Upper lobe of left lung (tissue), 4 donors: ENCODE data around the gene EDN2.

Experiments
- EP300 ChIP-seq, 4 donors: sonication (generic); formaldehyde crosslinking; IDR thresholded peaks; one replicate each; pipeline ENCODE4 v1.5.1; 2017; ENCODE audit warnings: antibody characterized with exemption in 4 of 4, control low read depth in 2 of 4
- TF ChIP-seq, protein P1 (sequence below), 6 experiments: fragments of 450-650 bp in 4 of 6; fragments of 200-600 bp in 2 of 6; sonication (generic) in 2 of 6; IDR thresholded peaks; one replicate each; pipeline ENCODE4 v1.5.1; 2016 to 2019; ENCODE audit warnings: antibody characterized with exemption in 6 of 6

DNA sequence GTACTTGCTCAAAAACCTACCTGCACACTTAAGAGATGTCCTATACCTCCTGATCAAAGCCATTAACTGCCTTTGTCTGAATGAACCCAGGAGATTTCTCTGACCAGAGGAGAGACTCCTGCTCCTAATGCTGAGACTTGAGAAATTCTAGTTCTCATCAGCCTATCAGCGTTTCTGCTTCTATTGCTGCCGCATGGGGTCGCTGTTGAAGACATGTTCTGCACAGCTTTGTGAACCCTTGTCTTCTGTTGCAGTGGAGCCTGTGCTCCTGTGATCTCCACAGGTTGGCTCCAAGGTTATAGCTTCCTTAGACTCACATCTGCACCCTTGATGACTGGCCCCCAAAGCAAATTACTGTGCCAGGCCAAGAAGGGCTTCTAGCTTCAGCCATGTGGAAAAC lies 40.2 kb downstream of the EDN2 start:
- TF ChIP-seq, protein P1, sequence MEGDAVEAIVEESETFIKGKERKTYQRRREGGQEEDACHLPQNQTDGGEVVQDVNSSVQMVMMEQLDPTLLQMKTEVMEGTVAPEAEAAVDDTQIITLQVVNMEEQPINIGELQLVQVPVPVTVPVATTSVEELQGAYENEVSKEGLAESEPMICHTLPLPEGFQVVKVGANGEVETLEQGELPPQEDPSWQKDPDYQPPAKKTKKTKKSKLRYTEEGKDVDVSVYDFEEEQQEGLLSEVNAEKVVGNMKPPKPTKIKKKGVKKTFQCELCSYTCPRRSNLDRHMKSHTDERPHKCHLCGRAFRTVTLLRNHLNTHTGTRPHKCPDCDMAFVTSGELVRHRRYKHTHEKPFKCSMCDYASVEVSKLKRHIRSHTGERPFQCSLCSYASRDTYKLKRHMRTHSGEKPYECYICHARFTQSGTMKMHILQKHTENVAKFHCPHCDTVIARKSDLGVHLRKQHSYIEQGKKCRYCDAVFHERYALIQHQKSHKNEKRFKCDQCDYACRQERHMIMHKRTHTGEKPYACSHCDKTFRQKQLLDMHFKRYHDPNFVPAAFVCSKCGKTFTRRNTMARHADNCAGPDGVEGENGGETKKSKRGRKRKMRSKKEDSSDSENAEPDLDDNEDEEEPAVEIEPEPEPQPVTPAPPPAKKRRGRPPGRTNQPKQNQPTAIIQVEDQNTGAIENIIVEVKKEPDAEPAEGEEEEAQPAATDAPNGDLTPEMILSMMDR (IDR thresholded peaks at IDR 0.05) = no peak
- no peak for TF ChIP-seq EP300 (IDR thresholded peaks at IDR 0.05)
